Measurements from ENCODE around the gene ROBO1.

ROBO1 gene

GRCh38 chr3:79002465-79003372, 765.1 kb downstream of the ROBO1 start:
- DNase-seq = no peak

- DNase-seq = no peak
Measured at GRCh38 chr3:79001255-79001654, 766.5 kb downstream of the ROBO1 start.

GRCh38 chr3:78999139-78999538, 768.7 kb downstream of the ROBO1 start:
- DNase-seq = no peak

- no peak for DNase-seq
Measured at GRCh38 chr3:78995087-78995486, 772.7 kb downstream of the ROBO1 start.

GRCh38 chr3:78994174-78995027, 773.4 kb downstream of the ROBO1 start:
- no peak for DNase-seq

- DNase-seq = no peak
Measured at GRCh38 chr3:78993375-78993774, 774.4 kb downstream of the ROBO1 start.

- no peak for DNase-seq
Measured at GRCh38 chr3:78992830-78993229, 775.0 kb downstream of the ROBO1 start.

- DNase-seq = no peak
Measured at GRCh38 chr3:78992400-78992799, 775.4 kb downstream of the ROBO1 start.

- no peak for DNase-seq
Measured at GRCh38 chr3:78991656-78992055, 776.1 kb downstream of the ROBO1 start.

- no peak for DNase-seq
Measured at GRCh38 chr3:78990156-78990555, 777.6 kb downstream of the ROBO1 start.

- no peak for DNase-seq
Measured at GRCh38 chr3:78988324-78988723, 779.5 kb downstream of the ROBO1 start.

- no peak for DNase-seq
Measured at GRCh38 chr3:78986416-78987101, 781.2 kb downstream of the ROBO1 start.

- DNase-seq = no peak
Measured at GRCh38 chr3:78985981-78986380, 781.8 kb downstream of the ROBO1 start.

GRCh38 chr3:78979028-78979427, 788.8 kb downstream of the ROBO1 start:
- no peak for DNase-seq

- DNase-seq = no peak
Measured at GRCh38 chr3:78978037-78978436, 789.8 kb downstream of the ROBO1 start.

GRCh38 chr3:78977073-78977472, 790.7 kb downstream of the ROBO1 start:
- DNase-seq = no peak

GRCh38 chr3:78976200-78976599, 791.6 kb downstream of the ROBO1 start:
- DNase-seq = no peak

GRCh38 chr3:78974181-78974790, 793.5 kb downstream of the ROBO1 start:
- no peak for DNase-seq

- DNase-seq = no peak
Measured at GRCh38 chr3:78972617-78973301, 795.0 kb downstream of the ROBO1 start.

- no peak for DNase-seq
Measured at GRCh38 chr3:78970656-78971055, 797.1 kb downstream of the ROBO1 start.

- no peak for DNase-seq
Measured at GRCh38 chr3:78969483-78969882, 798.3 kb downstream of the ROBO1 start.

GRCh38 chr3:78967061-78967460, 800.7 kb downstream of the ROBO1 start:
- no peak for DNase-seq

All from CD4-positive, alpha-beta T cell treated with Interleukin-12 subunit alpha and Interleukin-12 subunit beta, for 1 hour (primary cell).